Measurements from ENCODE around the gene LGI4. TPM values are rescaled to one million over a fixed set of nuclear protein-coding genes. Genes with fewer than 3 reads are reported as not detected.

Gene LGI4
- total and polyA plus RNA-seq, 2 donors (not counting 1 experiment from before 2014, with no cell fraction given): 0.17 to 0.19 TPM

- H3K4me1 ChIP-seq (ENCODE audit: control insufficient read depth, extremely low read depth, insufficient read depth, low read length): no peaks in the 10 kb centered on the region
- no peaks in the 10 kb centered on the region for H3K27me3 ChIP-seq (ENCODE audit: control insufficient read depth, insufficient read depth, low read length)
- DNase-seq (ENCODE audit: low read depth in 2 of 2): no peak
- no peaks in the 10 kb centered on the region for H3K9me3 ChIP-seq (ENCODE audit: control insufficient read depth, insufficient read depth, low read depth, low read length)
- no peaks in the 10 kb centered on the region for H3K79me2 ChIP-seq (ENCODE audit: control insufficient read depth, insufficient read depth, low read length)
- no peak overlapping the region for H3K4me3 ChIP-seq (replicated peaks in 1 of 4; ENCODE audit: control extremely low read depth in 1 of 4, insufficient read depth in 1 of 4, low read depth in 3 of 4, low read length in 4 of 4)
- H3K27ac ChIP-seq (ENCODE audit: insufficient read depth, low read length): no peak overlapping the region
- TF ChIP-seq EZH2 (IDR thresholded peaks at IDR 0.05; ENCODE audit: low read length, missing control alignments) (no peak), CTCF (conservative IDR thresholded peaks at IDR 0.05 in 1 of 2, IDR thresholded peaks at IDR 0.05 in 1 of 2; ENCODE audit: low read depth in 1 of 2, low read length in 2 of 2) (no peak)
- no peaks in the 10 kb centered on the region for H3K36me3 ChIP-seq (ENCODE audit: control insufficient read depth, insufficient read depth, low read length)
- no peak overlapping the region for H3K9ac ChIP-seq (ENCODE audit: insufficient read depth, low read length)
- H2AFZ ChIP-seq (ENCODE audit: low read length): no peak overlapping the region
- H3K4me2 ChIP-seq (ENCODE audit: extremely low read depth, insufficient read depth, low read length): no peak overlapping the region
- no peaks in the 10 kb centered on the region for H4K20me1 ChIP-seq (ENCODE audit: control insufficient read depth, extremely low read depth, insufficient read depth, low read length)
These were observed 58.9 kb downstream of the LGI4 start for GRCh38 chr19:35076026-35076370.

- Histone ChIP-seq H4K20me1 (ENCODE audit: control insufficient read depth, extremely low read depth, insufficient read depth, low read length) (no peaks in the 10 kb centered on the region), H2AFZ (ENCODE audit: low read length) (no peak overlapping the region), H3K9ac (ENCODE audit: insufficient read depth, low read length) (no peak overlapping the region), H3K4me3 (replicated peaks in 1 of 4; ENCODE audit: control extremely low read depth in 1 of 4, insufficient read depth in 1 of 4, low read depth in 3 of 4, low read length in 4 of 4) (no peak overlapping the region), H3K4me1 (ENCODE audit: control insufficient read depth, extremely low read depth, insufficient read depth, low read length) (no peaks in the 10 kb centered on the region), H3K4me2 (ENCODE audit: extremely low read depth, insufficient read depth, low read length) (no peak overlapping the region), H3K36me3 (ENCODE audit: control insufficient read depth, insufficient read depth, low read length) (no peaks in the 10 kb centered on the region), H3K27ac (ENCODE audit: insufficient read depth, low read length) (no peak overlapping the region), H3K9me3 (ENCODE audit: control insufficient read depth, insufficient read depth, low read depth, low read length) (no peaks in the 10 kb centered on the region), H3K79me2 (ENCODE audit: control insufficient read depth, insufficient read depth, low read length) (no peaks in the 10 kb centered on the region), H3K27me3 (ENCODE audit: control insufficient read depth, insufficient read depth, low read length) (peaks cover 2% of the 10 kb centered on the region)
- no peak for DNase-seq (ENCODE audit: low read depth in 2 of 2)
- TF ChIP-seq EZH2 (IDR thresholded peaks at IDR 0.05; ENCODE audit: low read length, missing control alignments): no peak
- TF ChIP-seq CTCF (conservative IDR thresholded peaks at IDR 0.05 in 1 of 2, IDR thresholded peaks at IDR 0.05 in 1 of 2; ENCODE audit: low read depth in 1 of 2, low read length in 2 of 2): no peak
These were observed 59.4 kb downstream of the LGI4 start for GRCh38 chr19:35075202-35076025.

Other genes with a start within 250 kb of the LGI4 start
- gene ZNF30, start 208.2 kb downstream of the LGI4 start, total RNA-seq: 3.1 and 4.3 TPM in 2 replicates
- gene ZNF30, start 208.2 kb downstream of the LGI4 start, polyA plus RNA-seq: 2.0 and 2.7 TPM in 2 replicates
- 3.3 and 5.0 TPM in 2 replicates for gene ZNF792, start 170.8 kb downstream of the LGI4 start, total RNA-seq
- 1.6 and 1.7 TPM in 2 replicates for gene ZNF792, start 170.8 kb downstream of the LGI4 start, polyA plus RNA-seq
- 22.3 and 24.4 TPM in 2 replicates for gene GRAMD1A, start 134.7 kb downstream of the LGI4 start, total RNA-seq
- 21.4 and 29.0 TPM in 2 replicates for gene GRAMD1A, start 134.7 kb downstream of the LGI4 start, polyA plus RNA-seq
- gene SCN1B, start 104.6 kb downstream of the LGI4 start, total RNA-seq: 14.1 and 14.5 TPM in 2 replicates
- 11.0 and 17.5 TPM in 2 replicates for gene SCN1B, start 104.6 kb downstream of the LGI4 start, polyA plus RNA-seq
- 0.33 and 0.51 TPM in 2 replicates for gene HPN, start 93.3 kb downstream of the LGI4 start, total RNA-seq
- not detected in 2 replicates for gene HPN, start 93.3 kb downstream of the LGI4 start, polyA plus RNA-seq
- gene FXYD3, start 19.2 kb downstream of the LGI4 start, total RNA-seq: not detected in 2 replicates
- gene FXYD3, start 19.2 kb downstream of the LGI4 start, polyA plus RNA-seq: 0.06 TPM in 1 of 2 replicates, not detected in the other
- gene FXYD1, start 3.8 kb upstream of the LGI4 start, total RNA-seq: 4.5 and 11.3 TPM in 2 replicates
- gene FXYD1, start 3.8 kb upstream of the LGI4 start, polyA plus RNA-seq: 3.6 and 7.5 TPM in 2 replicates
- not detected in 2 replicates for gene FXYD7, start 8.2 kb upstream of the LGI4 start, total RNA-seq
- gene FXYD7, start 8.2 kb upstream of the LGI4 start, polyA plus RNA-seq: not detected in 2 replicates
- 10.5 and 19.8 TPM in 2 replicates for gene FXYD5, start 19.7 kb upstream of the LGI4 start, total RNA-seq
- 100 and 187 TPM in 2 replicates for gene FXYD5, start 19.7 kb upstream of the LGI4 start, polyA plus RNA-seq
- not detected in 2 replicates for gene FAM187B, start 93.7 kb upstream of the LGI4 start, total RNA-seq
- not detected in 2 replicates for gene FAM187B, start 93.7 kb upstream of the LGI4 start, polyA plus RNA-seq
- gene LSR, start 113.9 kb upstream of the LGI4 start, total RNA-seq: 0.26 and 0.33 TPM in 2 replicates
- gene LSR, start 113.9 kb upstream of the LGI4 start, polyA plus RNA-seq: 0.29 and 0.31 TPM in 2 replicates
- 42.1 and 53.8 TPM in 2 replicates for gene USF2, start 133.9 kb upstream of the LGI4 start, total RNA-seq
- gene USF2, start 133.9 kb upstream of the LGI4 start, polyA plus RNA-seq: 74.9 and 105 TPM in 2 replicates
- not detected in 2 replicates for gene HAMP, start 147.5 kb upstream of the LGI4 start, total RNA-seq
- not detected in 2 replicates for gene HAMP, start 147.5 kb upstream of the LGI4 start, polyA plus RNA-seq
- 0.50 TPM in 1 of 2 replicates, not detected in the other for gene MAG, start 157.1 kb upstream of the LGI4 start, total RNA-seq
- 0.10 TPM in 1 of 2 replicates, not detected in the other for gene MAG, start 157.1 kb upstream of the LGI4 start, polyA plus RNA-seq
- gene CD22, start 194.1 kb upstream of the LGI4 start, total RNA-seq: 1.2 TPM in 1 of 2 replicates, not detected in the other
- 0.15 and 0.95 TPM in 2 replicates for gene CD22, start 194.1 kb upstream of the LGI4 start, polyA plus RNA-seq
- gene FFAR1, start 212.8 kb upstream of the LGI4 start, total RNA-seq: not detected in 2 replicates
- gene FFAR1, start 212.8 kb upstream of the LGI4 start, polyA plus RNA-seq: not detected in 2 replicates
- not detected in 2 replicates for gene FFAR3, start 223.4 kb upstream of the LGI4 start, total RNA-seq
- gene FFAR3, start 223.4 kb upstream of the LGI4 start, polyA plus RNA-seq: not detected in 2 replicates
- gene GPR42, start 236.0 kb upstream of the LGI4 start, total RNA-seq: not detected in 2 replicates
- gene GPR42, start 236.0 kb upstream of the LGI4 start, polyA plus RNA-seq: not detected in 2 replicates